SU-DHL-6 (cell line): ENCODE measurements around the gene SCAMP3.

ENCODE experiments used
- EZH2phosphoT487 ChIP-seq: fragments of 200-600 bp; sonication (generic), shearing (Covaris generic); conservative IDR thresholded peaks from 2 replicates; pipeline ENCODE4 v1.6.1; 2018; ENCODE audit warnings: mild to moderate bottlenecking, antibody characterized with exemption, low read length, moderate library complexity, mixed read lengths
- TF ChIP-seq, protein P1 (sequence below): fragments of 200-600 bp; sonication (generic); IDR thresholded peaks from one replicate; pipeline ENCODE4 v1.5.1; 2017; ENCODE audit warnings: antibody characterized with exemption, mild to moderate bottlenecking, low read length, moderate library complexity; ENCODE audit not compliant: insufficient read depth, poor library complexity, severe bottlenecking

DNA sequence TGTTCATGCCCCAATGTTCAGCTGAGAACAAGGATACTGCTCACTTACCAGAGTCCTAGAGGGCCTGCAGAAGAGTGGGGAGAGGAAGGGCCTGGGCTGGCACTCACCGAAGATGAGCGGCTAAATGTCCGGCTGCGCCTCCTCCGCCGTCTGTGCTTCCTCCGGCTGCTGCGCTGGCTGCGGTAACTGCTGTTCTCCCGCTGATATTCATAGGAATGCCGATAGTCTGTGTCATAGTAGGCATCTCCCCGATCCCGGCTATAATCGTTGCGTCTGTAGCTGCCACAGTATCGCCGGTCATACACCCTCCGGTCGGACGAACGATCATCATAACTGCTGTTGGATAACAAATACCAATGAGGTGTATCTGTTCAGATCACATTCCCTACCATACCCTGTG lies 7.2 kb upstream of the SCAMP3 start:
- TF ChIP-seq, protein P1, sequence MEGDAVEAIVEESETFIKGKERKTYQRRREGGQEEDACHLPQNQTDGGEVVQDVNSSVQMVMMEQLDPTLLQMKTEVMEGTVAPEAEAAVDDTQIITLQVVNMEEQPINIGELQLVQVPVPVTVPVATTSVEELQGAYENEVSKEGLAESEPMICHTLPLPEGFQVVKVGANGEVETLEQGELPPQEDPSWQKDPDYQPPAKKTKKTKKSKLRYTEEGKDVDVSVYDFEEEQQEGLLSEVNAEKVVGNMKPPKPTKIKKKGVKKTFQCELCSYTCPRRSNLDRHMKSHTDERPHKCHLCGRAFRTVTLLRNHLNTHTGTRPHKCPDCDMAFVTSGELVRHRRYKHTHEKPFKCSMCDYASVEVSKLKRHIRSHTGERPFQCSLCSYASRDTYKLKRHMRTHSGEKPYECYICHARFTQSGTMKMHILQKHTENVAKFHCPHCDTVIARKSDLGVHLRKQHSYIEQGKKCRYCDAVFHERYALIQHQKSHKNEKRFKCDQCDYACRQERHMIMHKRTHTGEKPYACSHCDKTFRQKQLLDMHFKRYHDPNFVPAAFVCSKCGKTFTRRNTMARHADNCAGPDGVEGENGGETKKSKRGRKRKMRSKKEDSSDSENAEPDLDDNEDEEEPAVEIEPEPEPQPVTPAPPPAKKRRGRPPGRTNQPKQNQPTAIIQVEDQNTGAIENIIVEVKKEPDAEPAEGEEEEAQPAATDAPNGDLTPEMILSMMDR = no peak
- TF ChIP-seq EZH2phosphoT487 = no peak
